ENCODE data around the gene DES.
A peak's percentile ranks its signal among the peaks of the same experiment; 100 is the strongest.

DES gene

GRCh38 chr2:219422952-219423534 lies 4.9 kb downstream of the DES start:
- no peak for DNase-seq

DNA sequence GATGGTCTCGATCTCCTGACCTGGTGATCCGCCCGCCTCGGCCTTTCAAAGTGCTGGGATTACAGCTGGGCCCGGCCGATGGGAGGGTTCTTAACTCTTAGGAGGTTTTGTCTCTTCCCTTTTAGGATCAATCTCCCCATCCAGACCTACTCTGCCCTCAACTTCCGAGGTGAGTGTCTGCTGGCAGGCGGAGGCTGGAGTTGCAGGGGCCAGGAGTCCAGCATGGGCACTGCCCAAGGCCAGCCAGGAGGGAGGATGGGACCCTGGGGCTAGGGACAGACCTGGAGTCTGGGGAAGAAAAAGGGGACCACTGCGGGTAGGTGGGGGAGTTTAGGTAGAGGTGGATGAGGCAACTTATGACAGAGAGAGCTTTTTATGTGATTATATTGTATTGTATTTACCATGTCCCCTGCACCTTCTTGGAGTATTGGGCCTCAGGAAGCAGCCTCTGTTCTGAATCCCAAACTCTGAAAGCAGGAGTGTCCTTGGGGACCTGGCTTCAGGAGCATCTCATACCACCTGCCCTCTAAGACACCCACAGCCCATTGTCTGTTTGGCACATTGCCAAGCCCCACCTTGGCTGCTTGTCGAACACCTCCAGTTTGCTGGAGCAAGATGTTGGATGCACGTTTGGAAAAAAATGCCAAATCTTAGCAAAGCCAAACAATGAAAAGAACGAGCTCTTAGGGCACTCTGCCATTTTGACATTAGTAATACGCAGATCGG lies 5.6 kb downstream of the DES start:
- DNase-seq, result no peak

DNA sequence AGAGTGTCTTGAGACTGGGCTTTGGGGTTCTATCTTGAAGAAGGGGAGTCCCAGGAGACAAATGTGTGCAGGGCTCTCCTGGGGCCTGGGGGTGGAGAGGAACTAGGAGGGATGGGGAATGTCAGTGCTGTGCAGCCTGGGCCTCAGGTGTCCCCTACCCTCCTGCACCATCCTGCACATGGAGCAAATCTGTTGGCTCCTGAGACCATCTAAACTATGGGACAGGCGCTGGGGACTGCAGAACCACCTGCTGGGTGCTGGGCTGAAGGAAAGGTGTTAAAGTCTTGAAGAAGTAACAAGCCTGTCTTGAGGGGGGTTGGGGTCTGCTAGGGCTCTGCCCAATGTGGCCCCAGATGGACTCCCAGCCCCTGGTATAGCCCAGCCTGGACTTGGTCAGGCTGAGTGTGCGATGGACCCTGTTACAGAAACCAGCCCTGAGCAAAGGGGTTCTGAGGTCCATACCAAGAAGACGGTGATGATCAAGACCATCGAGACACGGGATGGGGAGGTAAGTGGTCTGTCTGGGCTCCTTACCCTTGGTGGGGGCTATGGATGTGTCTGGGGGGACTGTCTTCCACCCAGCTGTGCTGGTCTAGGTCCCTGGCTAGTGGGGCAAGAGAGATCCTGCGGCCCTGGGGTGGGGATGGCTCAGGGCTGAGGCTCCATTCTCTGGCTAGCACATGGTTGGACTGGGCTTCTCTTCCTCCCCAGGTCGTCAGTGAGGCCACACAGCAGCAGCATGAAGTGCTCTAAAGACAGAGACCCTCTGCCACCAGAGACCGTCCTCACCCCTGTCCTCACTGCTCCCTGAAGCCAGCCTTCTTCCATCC lies 7.3 kb downstream of the DES start:
- no peak for DNase-seq

DNA sequence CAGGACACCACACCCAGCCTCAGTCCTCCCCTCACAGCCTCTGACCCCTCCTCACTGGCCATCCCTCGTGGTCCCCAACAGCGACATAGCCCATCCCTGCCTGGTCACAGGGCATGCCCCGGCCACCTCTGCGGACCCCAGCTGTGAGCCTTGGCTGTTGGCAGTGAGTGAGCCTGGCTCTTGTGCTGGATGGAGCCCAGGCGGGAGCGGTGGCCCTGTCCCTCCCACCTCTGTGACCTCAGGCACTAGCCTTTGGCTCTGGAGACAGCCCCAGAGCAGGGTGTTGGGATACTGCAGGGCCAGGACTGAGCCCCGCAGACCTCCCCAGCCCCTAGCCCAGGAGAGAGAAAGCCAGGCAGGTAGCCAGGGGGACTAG lies 7.9 kb downstream of the DES start:
- DNase-seq, result no peak

GRCh38 chr2:219426534-219427136 lies 8.5 kb downstream of the DES start:
- no peak for DNase-seq

GRCh38 chr2:219428469-219428868 lies 10.3 kb downstream of the DES start:
- DNase-seq, result no peak

GRCh38 chr2:219429958-219430606 lies 11.9 kb downstream of the DES start:
- DNase-seq, result no peak

DNA sequence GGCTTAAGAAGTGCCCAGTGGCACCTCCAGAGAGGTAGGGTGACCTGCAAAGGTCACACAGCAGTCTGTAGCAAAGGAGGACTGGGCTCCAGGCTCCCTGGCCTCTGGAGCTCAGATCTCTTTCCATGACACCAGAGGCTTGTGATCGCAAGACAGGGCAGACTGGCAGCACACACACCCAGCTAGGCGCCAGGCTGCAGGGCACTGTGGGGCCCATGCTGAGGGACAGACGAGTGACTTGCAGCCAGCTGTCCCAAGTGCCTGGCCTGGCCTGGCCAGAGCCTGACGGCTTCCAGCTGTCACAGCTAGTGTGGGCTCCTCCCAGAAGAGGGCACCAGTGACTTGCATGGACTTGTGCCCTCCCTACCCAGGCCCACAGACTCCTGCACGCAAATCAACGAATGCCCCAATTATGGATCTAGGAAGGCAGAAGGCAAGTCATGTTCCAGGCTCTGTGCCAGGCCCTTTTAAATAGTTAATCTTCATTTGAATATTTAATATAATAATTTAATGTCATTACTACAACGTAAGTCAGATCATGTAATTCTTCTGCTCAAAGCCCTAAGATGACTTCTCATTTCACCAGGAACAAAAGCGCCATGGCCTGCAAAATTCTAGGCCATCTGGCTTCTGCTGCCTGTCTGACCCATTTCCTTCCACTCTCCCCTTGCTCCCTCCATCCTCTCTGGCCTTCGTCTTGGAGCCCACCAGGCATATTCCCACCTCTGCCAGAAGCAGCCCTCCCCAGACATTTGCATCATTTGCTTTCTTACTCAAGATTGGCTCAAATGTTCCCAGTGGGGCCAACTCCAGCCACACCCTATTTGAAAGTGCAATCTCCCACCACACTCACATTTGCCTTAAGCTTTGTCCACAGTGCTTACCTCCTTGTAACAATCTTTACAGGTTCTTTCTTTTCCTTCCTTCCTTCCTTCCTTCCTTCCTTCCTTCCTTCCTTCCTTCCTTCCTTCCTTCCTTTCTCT lies 12.7 kb downstream of the DES start:
- no peak for DNase-seq

- DNase-seq, result no peak
Observed at GRCh38 chr2:219433666-219434467, 15.7 kb downstream of the DES start.

DNA sequence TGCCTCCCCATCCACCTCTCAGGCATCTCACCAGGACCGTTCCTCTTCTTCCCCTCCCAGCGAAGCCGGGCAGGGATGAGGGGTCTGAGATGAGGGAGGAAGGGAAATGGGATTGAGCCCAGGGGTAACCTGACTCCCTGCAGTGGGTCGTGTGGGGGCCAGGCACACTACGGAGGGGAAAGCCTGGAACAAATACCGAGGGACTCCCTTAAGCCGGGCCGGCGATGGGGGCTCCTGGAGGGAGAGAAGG lies 16.2 kb downstream of the DES start:
- no peak for DNase-seq

- DNase-seq, result no peak
Observed at GRCh38 chr2:219434718-219435525, 16.7 kb downstream of the DES start, which contains the start of gene SPEG. TSS of gene SPEG (plus strand) at chr2:219434843. CDS start at chr2:219434978, 135 bp downstream.

DNA sequence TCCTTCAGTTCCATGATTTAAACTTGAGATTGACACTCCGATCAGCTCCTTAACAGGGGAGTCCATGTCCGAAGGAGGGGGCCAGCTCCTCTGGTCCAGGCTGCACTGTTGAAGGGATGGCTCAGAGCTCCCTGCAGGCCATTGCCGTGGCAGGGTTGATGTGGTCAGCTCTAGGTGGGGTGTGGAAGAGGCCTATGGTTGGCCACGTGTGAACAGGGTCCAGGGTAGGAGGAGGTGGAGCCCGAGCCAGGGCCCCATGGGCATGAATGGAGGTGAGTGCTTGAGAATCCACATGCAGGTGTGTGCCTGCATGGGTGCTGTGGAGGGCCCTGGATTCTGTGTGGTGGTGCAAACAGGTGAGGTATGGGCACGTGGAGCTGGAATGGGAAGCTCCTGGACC lies 17.5 kb downstream of the DES start:
- DNase-seq, result no peak

GRCh38 chr2:219436491-219436890 lies 18.3 kb downstream of the DES start:
- no peak for DNase-seq

DNA sequence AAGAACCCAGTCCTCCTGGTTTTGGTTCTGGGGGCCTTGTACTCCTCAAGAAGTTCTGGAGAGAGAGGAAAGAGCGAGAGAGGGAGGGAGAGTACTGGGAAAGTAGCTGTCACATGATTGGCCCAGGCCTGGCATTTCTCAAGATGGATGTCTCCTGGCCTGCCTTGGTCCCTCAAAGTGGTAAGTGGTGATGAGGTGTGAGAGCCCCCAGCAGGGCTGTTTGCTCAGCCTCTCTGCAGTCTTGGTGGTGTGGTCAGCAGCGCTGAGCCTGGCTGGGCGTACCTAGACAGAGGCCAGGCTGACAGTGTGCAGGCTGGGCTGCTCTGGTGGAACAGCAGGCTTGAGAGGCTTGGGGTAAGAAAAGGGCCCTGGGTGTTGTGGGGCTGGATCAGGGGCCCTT lies 19.0 kb downstream of the DES start:
- DNase-seq, result no peak

DNA sequence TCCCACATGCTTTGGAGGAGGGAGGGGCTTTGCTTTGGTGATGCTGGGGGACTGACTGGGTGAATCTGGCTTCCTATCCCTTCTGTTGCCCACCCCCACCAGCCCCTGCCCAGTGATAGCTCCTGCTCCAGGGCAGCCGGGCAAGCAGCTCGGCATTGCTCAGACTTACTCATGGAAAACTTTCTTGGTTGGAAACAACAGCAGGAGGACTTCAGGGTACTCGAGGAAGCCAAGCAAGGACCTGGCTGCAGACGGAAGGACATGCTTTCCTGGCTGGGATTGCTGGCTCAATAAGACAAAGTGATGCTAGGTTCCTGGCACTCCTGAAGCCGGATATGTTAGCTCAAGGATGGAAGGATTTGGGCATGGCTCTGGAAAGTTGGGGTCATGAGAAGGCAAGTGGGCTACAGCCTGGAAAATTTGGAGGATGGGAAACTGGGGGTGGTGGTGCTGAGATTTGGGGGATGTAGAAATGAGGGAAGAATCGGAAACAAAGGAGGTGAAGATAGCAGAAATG lies 19.6 kb downstream of the DES start:
- DNase-seq, result no peak

GRCh38 chr2:219438453-219438852 lies 20.3 kb downstream of the DES start:
- DNase-seq, result no peak

DNA sequence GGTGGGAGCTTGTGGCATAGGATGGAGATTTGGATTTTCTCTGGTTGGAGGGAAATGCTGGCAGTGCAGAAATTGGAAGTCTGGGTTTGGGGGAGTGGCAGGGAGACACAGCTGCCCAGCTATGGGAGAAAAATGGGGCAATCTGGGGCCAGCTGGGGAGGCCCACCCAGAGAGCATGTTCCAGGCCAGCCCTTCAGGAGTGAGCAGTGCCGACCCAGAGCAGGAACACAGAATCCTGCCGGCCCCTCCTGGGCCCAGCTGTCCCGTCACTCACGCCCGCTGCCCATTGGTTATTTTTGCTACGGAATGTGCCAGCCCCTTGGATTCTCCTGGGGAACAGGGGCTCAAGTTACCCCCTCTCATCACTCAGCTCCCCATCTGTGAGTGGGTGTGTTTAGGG lies 21.3 kb downstream of the DES start:
- DNase-seq, result no peak

GRCh38 chr2:219440388-219441256 lies 22.4 kb downstream of the DES start:
- DNase-seq, result peak; percentile 28
